Stomach (tissue), 9 donors: Measurements from ENCODE around the gene CDH18. TPM values are rescaled to one million over a fixed set of nuclear protein-coding genes. Genes with fewer than 3 reads are reported as not detected.

Source experiments
- DNase-seq, 2 donors: peaks; one replicate each; pipeline versions ENCODE4 v3.0.0 to v3.0.0-alpha.2; 2013 to 2019
- H3K27ac ChIP-seq, 5 donors: fragments of 200-600 bp in 4 of 5; sonication (generic) in 4 of 5; one replicate each; pipeline ENCODE4 v1.5.1; 2013 to 2019; ENCODE audit warnings: mild to moderate bottlenecking in 1 of 5, moderate library complexity in 1 of 5
- H3K27me3 ChIP-seq, 3 donors: fragments of 200-600 bp; sonication (generic); one replicate each; pipeline ENCODE4 v1.5.1; 2017 to 2019; ENCODE audit warnings: mixed run types in 1 of 3
- H3K36me3 ChIP-seq, 4 donors: fragments of 200-600 bp; sonication (generic); 1 replicate in 3 of 4; 2 replicates in 1 of 4; pipeline ENCODE4 v1.5.1; 2016 to 2019
- H3K4me1 ChIP-seq, 4 donors: fragments of 200-600 bp; sonication (generic); one replicate each; pipeline ENCODE4 v1.5.1; 2016 to 2019
- H3K4me3 ChIP-seq, 4 donors: fragments of 200-600 bp; sonication (generic) in 3 of 4; one replicate each; pipeline ENCODE4 v1.5.1; 2016 to 2019; ENCODE audit warnings: mild to moderate bottlenecking in 1 of 4
- H3K9me3 ChIP-seq, 4 donors: fragments of 200-600 bp; sonication (generic); one replicate each; pipeline ENCODE4 v1.5.1; 2016 to 2019
- CTCF ChIP-seq, 7 experiments: fragments of 450-650 bp in 4 of 7; fragments of 200-600 bp in 3 of 7; sonication (generic) in 3 of 7; IDR thresholded peaks; one replicate each; pipeline ENCODE4 v1.5.1; 2016 to 2019; ENCODE audit warnings: antibody characterized with exemption in 7 of 7, control low read depth in 2 of 7, mild to moderate bottlenecking in 1 of 7
- EP300 ChIP-seq: sonication (generic); formaldehyde crosslinking; IDR thresholded peaks from one replicate; pipeline ENCODE4 v1.6.1; 2017; ENCODE audit warnings: antibody characterized with exemption
- POLR2A ChIP-seq, 4 donors: fragments of 450-650 bp; IDR thresholded peaks; one replicate each; pipeline ENCODE4 v1.6.1; 2016; ENCODE audit warnings: antibody characterized with exemption in 4 of 4, control low read depth in 2 of 4, mild to moderate bottlenecking in 1 of 4, moderate library complexity in 1 of 4
- POLR2AphosphoS5 ChIP-seq, 3 donors: sonication (generic); formaldehyde crosslinking; IDR thresholded peaks; one replicate each; pipeline ENCODE4 v1.6.1; 2016; ENCODE audit warnings: antibody characterized with exemption in 3 of 3
- WGBS, 5 donors: extraction: QIAGEN DNeasy Blood & Tissue Kit in 3 of 5; methylation state at CpG; one replicate each; pipeline versions ENCODE4 v1.1.5 to v1.1.7; 2013 to 2018; 5-methylcytosine and 5-hydroxymethylcytosine counted together
- intact Hi-C: fragments of 100-400 bp; cut with DNase I; formaldehyde crosslinking; loops from one replicate; pipeline ENCODE4 v1.15.1; 2023; ENCODE audit warnings: low total_unique reads
- polyA plus RNA-seq, 3 donors: library from polyadenylated mRNA; stranded (reverse); fragments of 200-250 nt; gene quantifications; one replicate each; pipeline ENCODE4 v1.2.3, GENCODE V29; 2013
- total RNA-seq, 5 donors: library from RNA; depleted of rRNA; stranded (reverse); fragments of >200 nt; gene quantifications; one replicate each; pipeline versions ENCODE4 v1.1.0 to v1.2.3, GENCODE V29; 2014 to 2016
- donor health status: healthy with polysubstance abuse.
- donor health status: Bipolar disorder and iron deficiency.
- donor health status: healthy.

The CDH18 gene
- total and polyA plus RNA-seq, 8 donors, result 0.05 to 0.92 TPM; not detected in 6

DNA sequence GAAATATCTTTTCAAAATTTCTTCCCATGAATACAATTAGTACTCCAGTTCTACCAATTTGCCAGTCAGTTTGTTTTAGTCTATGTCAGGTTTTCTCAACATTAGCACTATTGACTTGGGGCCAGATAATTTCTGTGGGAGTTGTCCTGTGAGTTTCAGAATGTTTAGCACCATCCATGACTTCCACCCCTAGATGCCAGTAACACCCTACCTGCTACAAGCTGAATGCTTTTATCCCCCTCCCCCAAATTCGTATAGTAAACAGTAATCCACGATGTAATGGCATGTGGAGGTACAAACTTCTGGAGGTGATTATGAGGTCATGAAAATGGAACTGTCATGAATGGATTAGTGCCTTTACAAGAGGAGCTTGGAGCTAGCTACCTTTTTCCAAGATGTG is 420.0 kb downstream of the CDH18 start:
- Histone ChIP-seq H3K4me1 (no peaks in the 10 kb centered on the region), H3K9me3 (peaks cover 0 to 9% (median 0%) of the 10 kb centered on the region in 4 donors), H3K27ac (no peak overlapping the region), H3K36me3 (no peaks in the 10 kb centered on the region), H3K27me3 (no peaks in the 10 kb centered on the region), H3K4me3 (no peak overlapping the region)
- TF ChIP-seq POLR2A (IDR thresholded peaks at IDR 0.05) (no peak), EP300 (no peak), POLR2AphosphoS5 (IDR thresholded peaks at IDR 0.05) (no peak)
- WGBS, 5 donors, result 58 to 68% (median 61%) methylated on average over 2 of the region's 2 CpGs
- no peak for DNase-seq
- intact Hi-C loops, result no loop called here

GRCh38 chr5:19565466-19565865 is 422.5 kb downstream of the CDH18 start:
- Histone ChIP-seq H3K27me3 (no peaks in the 10 kb centered on the region), H3K4me3 (no peak overlapping the region), H3K4me1 (no peaks in the 10 kb centered on the region), H3K27ac (no peak overlapping the region), H3K9me3 (peaks cover 0 to 9% (median 0%) of the 10 kb centered on the region in 4 donors), H3K36me3 (no peaks in the 10 kb centered on the region)
- 48 to 76% (median 65%) methylated on average over 1 of the region's 1 CpG for WGBS, 5 donors
- no peak for TF ChIP-seq CTCF (IDR thresholded peaks at IDR 0.05)
- no peak for TF ChIP-seq POLR2A (IDR thresholded peaks at IDR 0.05)
- no peak for TF ChIP-seq POLR2AphosphoS5 (IDR thresholded peaks at IDR 0.05)
- TF ChIP-seq EP300, result no peak
- intact Hi-C loops, result no loop called here
- no peak for DNase-seq

- H3K36me3 ChIP-seq, result no peaks in the 10 kb centered on the region
- no peak for DNase-seq
- 61 to 89% (median 80%) methylated on average over 2 of the region's 2 CpGs for WGBS, 5 donors
- H3K4me1 ChIP-seq, result no peaks in the 10 kb centered on the region
- intact Hi-C loops, result no loop called here
- no peak overlapping the region for H3K27ac ChIP-seq
- peaks cover 0 to 15% (median 0%) of the 10 kb centered on the region in 4 donors for H3K9me3 ChIP-seq
- no peak for TF ChIP-seq POLR2A (IDR thresholded peaks at IDR 0.05)
- TF ChIP-seq POLR2AphosphoS5 (IDR thresholded peaks at IDR 0.05), result no peak
- TF ChIP-seq CTCF (IDR thresholded peaks at IDR 0.05), result no peak
- no peak for TF ChIP-seq EP300
- H3K4me3 ChIP-seq, result no peak overlapping the region
- H3K27me3 ChIP-seq, result no peaks in the 10 kb centered on the region
Observed at GRCh38 chr5:19564036-19564435, 424.0 kb downstream of the CDH18 start.

GRCh38 chr5:19555876-19556275 is 432.1 kb downstream of the CDH18 start:
- DNase-seq, result no peak
- Histone ChIP-seq H3K27me3 (no peaks in the 10 kb centered on the region), H3K4me3 (no peak overlapping the region), H3K27ac (no peak overlapping the region), H3K36me3 (no peaks in the 10 kb centered on the region), H3K9me3 (peaks cover 0 to 12% (median 0%) of the 10 kb centered on the region in 4 donors), H3K4me1 (no peaks in the 10 kb centered on the region)
- TF ChIP-seq POLR2A (IDR thresholded peaks at IDR 0.05) (no peak), POLR2AphosphoS5 (IDR thresholded peaks at IDR 0.05) (no peak), CTCF (IDR thresholded peaks at IDR 0.05) (no peak), EP300 (no peak)
- intact Hi-C loops, result no loop called here

DNA sequence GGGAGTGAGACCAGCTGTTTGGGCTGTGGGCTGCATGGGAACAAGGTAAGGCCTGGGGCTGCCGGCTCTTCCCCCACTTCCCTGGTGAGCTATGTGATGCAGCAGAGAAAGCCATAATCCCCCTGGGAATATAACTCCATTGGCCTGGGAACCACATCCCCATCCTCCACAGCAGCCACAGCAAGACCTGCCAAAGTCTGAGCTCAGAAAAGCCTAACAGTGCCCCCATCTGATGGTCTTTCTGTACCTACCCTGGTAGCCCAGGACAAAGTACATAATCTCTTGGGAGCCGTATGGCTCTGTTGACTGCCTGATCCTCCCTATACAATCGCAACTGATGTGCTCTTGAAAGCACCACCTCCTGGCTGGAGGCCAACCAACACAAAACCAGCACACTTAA is 432.6 kb downstream of the CDH18 start:
- DNase-seq, result no peak
- intact Hi-C loops, result no loop called here
- Histone ChIP-seq H3K4me1 (no peaks in the 10 kb centered on the region), H3K4me3 (no peak overlapping the region), H3K27me3 (no peaks in the 10 kb centered on the region), H3K9me3 (peaks cover 0 to 12% (median 0%) of the 10 kb centered on the region in 4 donors), H3K36me3 (no peaks in the 10 kb centered on the region), H3K27ac (no peak overlapping the region)
- 80 to 97% (median 92%) methylated on average over 2 to 3 of the region's 3 CpGs for WGBS, 5 donors
- TF ChIP-seq POLR2A (IDR thresholded peaks at IDR 0.05) (no peak), POLR2AphosphoS5 (IDR thresholded peaks at IDR 0.05) (no peak), EP300 (no peak), CTCF (IDR thresholded peaks at IDR 0.05) (no peak)
